HG03280 (cell line): ENCODE data around the gene TFE3.
A peak's percentile ranks its signal among the peaks of the same experiment; 100 is the strongest.
"Not testable (repeated sequence)": the region's sequence is repeated elsewhere in the genome, so short reads cannot be mapped to it uniquely, and the experiment has no call there.

Source experiments
- ATAC-seq: cut with Tn5 transposase; IDR thresholded peaks from one replicate; pipeline ENCODE4 v1.9.1; 2021; ENCODE audit warnings: mild to moderate bottlenecking, moderate library complexity; ENCODE audit not compliant: unreplicated experiment

Gene TFE3

DNA sequence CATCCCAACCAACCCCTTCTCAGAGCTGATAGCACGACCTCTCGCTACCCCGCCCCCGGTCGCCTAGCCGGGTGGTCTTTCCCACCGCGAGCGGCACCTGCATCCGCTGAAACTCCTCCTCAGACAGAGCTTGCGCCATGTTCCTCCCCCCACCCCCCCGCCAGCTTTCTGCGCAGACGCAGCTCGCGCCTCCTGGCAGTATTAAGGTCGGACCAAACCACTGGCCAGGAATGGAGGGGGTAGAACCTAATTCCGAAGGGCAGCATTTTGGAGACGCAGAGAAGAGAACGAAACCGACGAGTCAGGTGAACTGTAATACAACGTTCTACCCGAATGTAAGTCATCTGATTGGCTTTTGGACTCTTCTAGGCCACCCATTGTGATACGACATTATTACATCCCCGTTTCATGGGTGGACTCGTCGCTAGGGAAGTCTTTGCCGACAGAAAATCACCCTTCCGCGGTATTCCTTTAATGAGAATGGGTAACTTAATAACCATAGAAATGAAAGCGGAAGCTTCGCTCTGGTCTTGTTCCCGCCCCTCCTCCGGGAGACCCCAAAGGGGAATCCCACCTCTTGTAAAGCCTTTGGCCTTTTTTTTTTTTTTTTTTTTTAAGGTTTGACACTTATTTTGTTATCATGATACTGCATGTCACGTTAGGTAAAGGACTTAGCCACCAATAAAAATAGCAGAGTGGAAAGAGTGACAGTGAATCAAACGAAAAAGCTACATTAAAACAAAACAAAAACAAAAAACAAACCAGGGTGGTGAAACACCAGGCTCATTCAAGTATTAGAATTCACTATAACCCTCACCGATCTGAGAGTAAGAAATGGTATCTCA is 40.8 kb downstream of the TFE3 start, which contains the start of gene GRIPAP1:
Gene GRIPAP1, minus strand, starts transcription at position 174 of the 845 bp plus-strand sequence. Its CDS starts 35 bp downstream, at position 139.
- ATAC-seq: peak; percentile 86

GRCh38 chrX:49001521-49002090 is 41.6 kb downstream of the TFE3 start:
- ATAC-seq: peak; percentile 24

DNA sequence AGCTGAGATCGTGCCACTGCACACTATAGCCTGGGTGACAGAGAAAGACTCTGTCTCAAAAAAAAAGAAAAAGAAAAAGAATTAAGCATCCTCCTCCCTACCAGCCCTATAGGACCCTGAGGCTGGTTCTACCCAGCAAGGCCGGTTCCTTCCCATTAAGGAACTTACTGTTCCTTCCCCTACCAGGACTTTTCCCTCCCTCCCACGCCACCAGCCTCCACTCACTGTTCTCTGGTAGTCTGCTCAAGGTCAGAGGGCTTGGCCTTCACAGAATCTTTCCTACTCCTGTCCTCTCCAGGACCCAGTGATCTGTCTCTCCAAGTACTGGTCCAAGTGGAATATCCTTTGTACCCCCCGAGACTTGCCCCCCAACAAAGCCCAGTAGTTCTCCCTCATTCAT is 42.5 kb downstream of the TFE3 start:
- ATAC-seq: no peak

DNA sequence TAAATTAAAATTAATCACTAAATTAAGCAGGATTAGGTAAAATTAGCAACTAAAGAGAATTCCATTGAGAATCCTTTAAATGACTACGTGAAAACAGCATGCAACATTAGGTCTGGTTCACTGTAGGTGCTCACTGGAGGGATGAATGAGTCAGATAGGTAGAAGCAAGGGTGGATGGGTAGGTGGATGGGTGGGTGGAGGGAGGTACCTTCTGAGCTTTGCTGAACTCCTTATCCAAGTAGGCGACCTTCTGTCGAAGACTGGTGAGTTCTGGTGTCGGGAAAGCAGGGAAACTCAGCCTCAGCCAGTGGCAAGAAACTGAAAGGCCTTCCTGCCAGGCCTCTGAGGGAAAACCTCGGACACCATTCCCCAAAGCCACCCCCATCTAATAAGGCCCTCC is 44.1 kb downstream of the TFE3 start:
- no peak for ATAC-seq

GRCh38 chrX:48998391-48998790 is 44.8 kb downstream of the TFE3 start:
- ATAC-seq: no peak

GRCh38 chrX:48997865-48998264 is 45.3 kb downstream of the TFE3 start:
- no peak for ATAC-seq

DNA sequence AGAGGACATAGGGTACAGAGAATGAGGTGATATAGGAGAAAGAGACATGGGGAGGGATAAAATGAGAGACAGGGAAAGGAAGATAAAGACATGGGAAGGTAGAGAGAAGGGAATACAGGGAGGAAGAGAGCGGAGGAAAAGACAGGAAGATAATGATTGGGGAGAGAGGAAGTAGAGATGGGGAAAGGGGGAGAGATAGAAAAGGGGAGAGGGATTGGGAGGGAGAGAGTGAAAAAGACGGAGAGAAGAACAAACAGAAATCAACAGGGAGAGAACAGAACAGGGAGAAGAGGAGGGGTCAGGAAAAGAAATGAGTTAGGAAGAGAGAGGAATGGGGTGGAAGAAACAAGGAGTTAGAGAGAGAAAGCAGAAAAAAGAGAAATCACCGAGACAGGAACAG is 45.7 kb downstream of the TFE3 start:
- ATAC-seq: no peak

GRCh38 chrX:48996969-48997368 is 46.2 kb downstream of the TFE3 start:
- no peak for ATAC-seq

DNA sequence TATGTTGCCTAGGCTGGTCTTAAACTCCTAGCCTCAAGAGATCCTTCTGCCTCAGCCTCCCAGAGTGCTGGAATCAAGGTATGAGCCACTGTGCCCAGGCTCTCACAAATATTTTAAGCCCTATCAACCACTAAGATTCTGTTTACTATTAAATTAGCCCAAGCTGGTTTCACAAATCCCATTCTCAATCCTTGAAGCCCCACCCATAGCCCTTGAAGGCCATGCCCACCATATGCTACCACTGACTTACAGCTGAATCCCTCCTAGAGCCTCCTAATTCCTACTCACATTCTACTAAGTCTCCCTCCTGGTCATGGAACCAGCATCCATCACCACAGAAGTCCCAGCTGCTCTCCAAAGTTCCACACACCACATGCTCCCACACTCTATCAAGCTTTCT is 50.8 kb downstream of the TFE3 start:
- ATAC-seq: no peak

- ATAC-seq: no peak
Measured at GRCh38 chrX:48989483-48989882, 53.7 kb downstream of the TFE3 start.

GRCh38 chrX:48983896-48984295 is 59.3 kb downstream of the TFE3 start:
- ATAC-seq: no peak

DNA sequence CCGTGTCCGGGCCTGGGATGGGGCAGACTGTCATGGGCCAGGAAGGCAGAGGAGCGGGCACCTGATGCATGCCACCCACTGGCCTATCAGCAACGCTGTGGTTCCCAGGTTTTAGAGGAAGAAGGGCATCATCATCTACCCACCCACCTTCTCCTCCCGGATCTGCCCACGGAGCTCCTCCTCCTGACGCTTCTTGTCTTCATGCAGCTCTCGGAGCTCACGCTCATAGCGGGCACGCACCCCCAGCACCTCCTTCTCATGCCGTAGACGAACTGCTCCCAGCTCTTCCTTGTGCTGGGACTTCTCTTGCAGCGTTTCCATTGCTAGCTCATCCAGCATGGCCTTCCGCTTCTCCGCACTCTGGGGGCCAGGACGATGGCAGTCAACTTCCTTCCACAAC is 60.1 kb downstream of the TFE3 start:
- no peak for ATAC-seq

DNA sequence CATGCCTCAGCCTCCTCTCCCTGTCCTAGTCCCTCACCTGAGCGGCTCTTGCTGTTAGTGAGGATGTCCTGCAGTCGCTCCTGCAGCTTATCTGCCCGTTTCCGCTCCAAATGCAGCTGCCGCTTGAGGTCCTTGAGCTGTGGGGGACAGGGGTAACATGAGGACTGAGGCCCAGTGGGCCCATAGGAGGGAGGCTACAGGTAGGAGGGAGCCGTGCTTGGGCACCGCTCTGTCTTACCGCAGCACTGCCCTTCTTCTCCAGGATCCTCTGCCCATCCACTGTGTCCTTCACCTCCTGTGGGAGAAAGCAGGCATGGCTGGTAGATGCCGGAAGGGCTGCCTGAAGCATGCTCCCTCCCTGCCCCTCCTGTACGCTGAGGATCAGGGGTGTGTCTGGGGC is 62.0 kb downstream of the TFE3 start:
- ATAC-seq: no peak

DNA sequence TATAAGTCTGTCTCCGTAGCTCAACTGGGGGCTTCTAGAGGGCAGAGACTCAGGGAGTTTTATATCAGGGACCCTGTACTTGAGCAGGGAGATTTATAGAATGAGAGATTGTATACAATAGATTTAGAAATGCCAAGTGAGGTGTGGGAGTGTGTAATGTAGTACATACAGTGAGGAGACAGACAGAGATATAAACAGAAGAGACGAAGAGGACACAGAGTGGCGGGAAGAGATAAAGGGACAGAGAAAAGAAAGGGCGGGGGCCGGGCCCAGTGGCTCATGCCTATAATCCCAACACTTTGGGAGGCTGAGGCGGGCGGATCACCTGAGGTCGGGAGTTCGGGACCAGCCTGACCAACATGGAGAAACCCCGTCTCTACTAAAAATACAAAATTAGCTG is 62.8 kb downstream of the TFE3 start:
- ATAC-seq: not testable (repeated sequence)
